ENCODE measurements around the gene GPC5. TPM values are rescaled to one million over a fixed set of nuclear protein-coding genes. Genes with fewer than 3 reads are reported as not detected.

GPC5 gene
- total RNA-seq, 1 donor from 2014 or later = 0.24 TPM

DNA sequence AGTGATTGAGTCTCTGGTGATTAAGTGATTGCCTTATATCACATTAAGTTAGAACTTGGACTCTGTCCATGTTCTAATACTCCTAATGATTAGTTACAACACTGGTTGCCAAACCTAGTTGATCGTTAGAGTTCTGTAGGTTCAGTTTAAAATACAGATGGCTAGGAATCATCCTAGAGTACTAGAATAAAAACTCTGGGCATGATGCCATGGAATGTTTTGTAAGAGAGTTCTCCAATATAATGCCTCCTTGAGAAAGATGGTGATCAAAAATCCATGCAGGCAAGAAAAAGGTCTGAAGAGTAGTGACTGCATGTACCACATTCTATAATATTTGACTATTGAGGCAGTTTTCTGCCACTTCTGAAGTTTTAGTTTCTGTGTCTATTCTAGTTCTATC lies 176.3 kb downstream of the GPC5 start:
- Mint-ChIP-seq H3K36me3 (ENCODE audit: low read depth) (no peaks in the 10 kb centered on the region), H3K27ac (no peak overlapping the region), H3K4me3 (no peak overlapping the region), H3K4me1 (no peaks in the 10 kb centered on the region), H3K9me3 (peaks cover 5% of the 10 kb centered on the region), H3K27me3 (no peaks in the 10 kb centered on the region)
- ChIA-PET POLR2A (no interaction called here), CTCF (no interaction called here)
- intact Hi-C loops (cut with micrococcal nuclease) = no loop called here
- TF ChIP-seq CTCF (IDR thresholded peaks at IDR 0.05) = no peak
- ATAC-seq (ENCODE audit: low read depth) (no peak), DNase-seq (no peak)

- DNase-seq (no peak), ATAC-seq (ENCODE audit: low read depth) (no peak)
- intact Hi-C loops (cut with micrococcal nuclease) = no loop called here
- POLR2A ChIA-PET = no interaction called here
- H3K9me3 Mint-ChIP-seq = peaks cover 8% of the 10 kb centered on the region
- TF ChIP-seq CTCF (IDR thresholded peaks at IDR 0.05) = no peak
- H3K27me3 Mint-ChIP-seq = no peaks in the 10 kb centered on the region
- H3K4me1 Mint-ChIP-seq = no peaks in the 10 kb centered on the region
- CTCF ChIA-PET = interaction anchor here (0.7 kb wide), 1 partner anchor 407 kb away, joined by 4 read pairs; no protein-coding TSS in a partner anchor
- H3K4me3 Mint-ChIP-seq = no peak overlapping the region
- no peak overlapping the region for H3K27ac Mint-ChIP-seq
- H3K36me3 Mint-ChIP-seq (ENCODE audit: low read depth) = no peaks in the 10 kb centered on the region
These were observed 178.2 kb downstream of the GPC5 start for GRCh38 chr13:91576590-91576989.

DNA sequence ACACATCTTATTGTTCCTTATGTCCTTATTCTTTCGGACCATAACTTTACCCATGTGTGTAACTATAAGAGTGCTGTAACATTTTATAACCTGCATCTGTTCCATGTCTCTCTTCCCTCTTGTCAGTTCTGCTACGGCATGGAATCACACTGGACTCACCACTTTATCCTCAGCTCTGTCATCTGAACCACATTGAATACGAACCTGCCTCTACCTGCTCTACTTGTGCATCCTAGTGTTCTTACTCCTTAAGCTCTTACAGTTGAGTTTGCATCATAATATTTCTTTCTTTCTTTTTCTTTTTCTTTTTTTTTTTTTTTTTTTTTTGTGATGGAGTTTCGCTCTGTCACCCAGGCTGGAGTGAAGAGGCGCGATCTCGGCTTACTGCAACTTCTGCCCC lies 180.9 kb downstream of the GPC5 start:
- peaks cover 8% of the 10 kb centered on the region for H3K9me3 Mint-ChIP-seq
- no peak for ATAC-seq (ENCODE audit: low read depth)
- no peaks in the 10 kb centered on the region for H3K36me3 Mint-ChIP-seq (ENCODE audit: low read depth)
- H3K27me3 Mint-ChIP-seq = no peaks in the 10 kb centered on the region
- no peak overlapping the region for H3K27ac Mint-ChIP-seq
- no peak for TF ChIP-seq CTCF (IDR thresholded peaks at IDR 0.05)
- no peak overlapping the region for H3K4me3 Mint-ChIP-seq
- intact Hi-C loops (cut with micrococcal nuclease) = no loop called here
- CTCF ChIA-PET = no interaction called here
- H3K4me1 Mint-ChIP-seq = no peaks in the 10 kb centered on the region
- no peak for DNase-seq
- POLR2A ChIA-PET = no interaction called here

- H3K4me3 Mint-ChIP-seq = no peak overlapping the region
- no peak for TF ChIP-seq CTCF (IDR thresholded peaks at IDR 0.05)
- H3K27ac Mint-ChIP-seq = no peak overlapping the region
- H3K27me3 Mint-ChIP-seq = no peaks in the 10 kb centered on the region
- intact Hi-C loops (cut with micrococcal nuclease) = no loop called here
- ChIA-PET POLR2A (no interaction called here), CTCF (no interaction called here)
- no peaks in the 10 kb centered on the region for H3K4me1 Mint-ChIP-seq
- DNase-seq = no peak
- ATAC-seq (ENCODE audit: low read depth) = no peak
- no peaks in the 10 kb centered on the region for H3K36me3 Mint-ChIP-seq (ENCODE audit: low read depth)
- peaks cover 8% of the 10 kb centered on the region for H3K9me3 Mint-ChIP-seq
These were observed 182.3 kb downstream of the GPC5 start for GRCh38 chr13:91580749-91581148.

GRCh38 chr13:91586609-91587008 lies 188.2 kb downstream of the GPC5 start:
- DNase-seq = no peak
- H3K9me3 Mint-ChIP-seq = peaks cover 6% of the 10 kb centered on the region
- H3K36me3 Mint-ChIP-seq (ENCODE audit: low read depth) = no peaks in the 10 kb centered on the region
- no peaks in the 10 kb centered on the region for H3K27me3 Mint-ChIP-seq
- ATAC-seq (ENCODE audit: low read depth) = no peak
- ChIA-PET POLR2A (no interaction called here), CTCF (no interaction called here)
- no peaks in the 10 kb centered on the region for H3K4me1 Mint-ChIP-seq
- intact Hi-C loops (cut with micrococcal nuclease) = no loop called here
- TF ChIP-seq CTCF (IDR thresholded peaks at IDR 0.05) = no peak
- H3K27ac Mint-ChIP-seq = no peak overlapping the region
- H3K4me3 Mint-ChIP-seq = no peak overlapping the region
